Right ventricle myocardium superior (tissue), 1 donor: Measurements from ENCODE around the gene SMAD2. TPM values are rescaled to one million over a fixed set of nuclear protein-coding genes. Genes with fewer than 3 reads are reported as not detected.
"Not testable (repeated sequence)": the region's sequence is repeated elsewhere in the genome, so short reads cannot be mapped to it uniquely, and the experiment has no call there.

Experiments
- ATAC-seq: fragments of 200-7000 bp; cut with Tn5 transposase; one replicate; pipeline ENCODE4 v1.9.1; 2020; ENCODE audit warnings: mild to moderate bottlenecking; ENCODE audit not compliant: poor library complexity
- DNase-seq: peaks from one replicate; pipeline ENCODE4 v3.0.0-alpha.2; 2020
- intact Hi-C: fragments of 100-400 bp; cut with DNase I; formaldehyde crosslinking; loops from one replicate; pipeline ENCODE4 v1.11.2; 2022
- total RNA-seq: library from RNA; stranded (reverse); fragmentation: NEBNext Ultra II Directional; extraction: Animal tissue kit (Norgen Biotek cat#: 25700); gene quantifications from one replicate; pipeline ENCODE4 v1.2.1, GENCODE V29; 2021
- donor health status: DM: no; HTN: yes; CAD: no; lungs with severe emphysema.

The SMAD2 gene
- total RNA-seq, 1 donor from 2014 or later, result 68.1 TPM

DNA sequence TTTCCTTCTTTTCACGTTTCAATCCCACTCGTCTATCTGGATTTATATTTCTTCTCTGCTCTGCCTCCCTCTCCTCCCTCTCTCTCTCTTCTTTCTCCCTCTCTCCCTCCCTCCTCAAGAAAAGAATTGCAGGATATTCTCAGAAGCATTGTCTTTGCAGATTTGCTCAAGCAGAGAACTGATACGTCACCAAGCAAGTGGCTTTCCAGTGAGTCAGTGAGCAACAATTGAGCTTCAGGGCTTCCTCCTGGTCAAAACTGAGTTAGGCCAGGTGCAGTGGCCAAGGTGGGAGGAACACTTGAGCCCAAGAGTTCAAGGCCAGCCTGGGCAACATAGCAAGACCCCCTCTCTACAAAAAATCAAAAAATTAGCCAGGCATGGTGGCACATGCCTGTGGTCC, 151.1 kb downstream of the SMAD2 start:
- DNase-seq (no peak), ATAC-seq (no peak)
- intact Hi-C loops, result loop anchor here (10.0 kb wide), 1 partner anchor 65 kb away; no protein-coding TSS in a partner anchor

- intact Hi-C loops, result loop anchor here (10.0 kb wide), 1 partner anchor 67 kb away; no protein-coding TSS in a partner anchor
- no peak for ATAC-seq
- no peak for DNase-seq
Measured at GRCh38 chr18:47777626-47778025, 152.8 kb downstream of the SMAD2 start.

DNA sequence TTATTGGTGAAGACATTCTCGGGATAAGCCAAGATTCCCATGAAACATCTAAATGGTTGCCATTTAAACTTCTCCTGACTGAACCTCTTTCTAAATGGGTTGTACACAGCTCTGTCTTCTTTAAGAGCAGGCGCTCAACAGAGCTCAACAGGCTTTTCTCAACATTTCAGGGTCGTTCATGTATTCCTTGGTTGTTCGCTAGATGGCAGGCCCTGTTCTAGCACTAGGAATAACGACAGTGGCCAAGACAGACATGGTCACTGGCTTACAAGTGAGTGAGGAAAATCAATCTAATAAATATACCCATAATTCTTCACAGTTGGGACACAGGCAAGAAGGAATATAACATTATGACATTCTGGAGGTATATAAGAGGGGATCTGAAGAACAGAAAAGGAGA, 154.5 kb downstream of the SMAD2 start:
- intact Hi-C loops, result loop anchor here (10.0 kb wide), 1 partner anchor 69 kb away; no protein-coding TSS in a partner anchor
- ATAC-seq, result no peak
- DNase-seq, result no peak

DNA sequence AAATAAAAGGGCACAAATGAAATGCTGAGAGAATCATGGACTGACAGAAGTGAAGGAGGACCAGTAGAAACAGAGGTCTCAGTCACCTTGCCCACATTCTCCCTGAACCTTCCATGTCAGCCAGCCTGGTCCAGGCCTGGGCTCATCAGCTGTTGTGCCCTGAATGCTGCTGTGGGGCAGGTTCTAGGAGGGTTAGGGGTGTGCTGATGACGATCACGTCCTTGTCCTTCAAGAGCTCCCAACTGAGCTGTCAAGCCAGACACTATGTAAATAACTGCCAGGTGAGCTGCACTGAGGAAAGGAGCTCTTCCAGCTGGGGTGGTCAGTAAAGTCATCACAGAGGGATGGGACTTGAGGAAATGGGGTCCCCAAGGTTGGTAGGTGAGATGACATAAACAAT, 156.5 kb downstream of the SMAD2 start:
- ATAC-seq, result no peak
- no peak for DNase-seq
- intact Hi-C loops, result loop anchor here (2.0 to 10.0 kb wide), 2 partner anchors 71 to 247 kb away; no protein-coding TSS in a partner anchor

GRCh38 chr18:47772374-47773248, 157.8 kb downstream of the SMAD2 start:
- intact Hi-C loops, result loop anchor here (2.0 to 10.0 kb wide), 2 partner anchors 72 to 248 kb away; no protein-coding TSS in a partner anchor
- ATAC-seq, result peak; percentile 80
- DNase-seq, result peak; percentile 71

DNA sequence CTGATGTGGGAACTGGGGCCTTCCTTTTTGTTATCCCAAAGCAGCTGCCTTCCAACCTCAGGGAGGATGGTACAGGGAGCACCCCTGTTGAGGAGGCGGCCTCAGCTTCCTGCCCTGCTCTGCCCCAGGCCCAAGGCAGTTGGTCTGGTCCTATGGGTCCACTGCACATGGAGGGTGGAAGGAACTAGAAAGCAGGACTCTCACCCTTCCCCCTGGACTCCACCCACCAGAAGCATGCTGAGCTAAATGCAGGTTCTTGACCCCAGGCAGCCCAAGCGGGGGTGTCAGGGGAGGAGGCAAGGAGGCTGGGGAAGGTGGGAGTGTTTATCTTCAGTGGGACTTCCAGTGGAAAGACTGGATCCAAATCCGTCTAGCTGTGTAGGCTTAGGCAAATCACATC, 158.5 kb downstream of the SMAD2 start:
- ATAC-seq, result no peak
- DNase-seq, result no peak
- intact Hi-C loops, result loop anchor here (2.0 to 10.0 kb wide), 2 partner anchors 73 to 249 kb away; no protein-coding TSS in a partner anchor

- intact Hi-C loops, result no loop called here
- no peak for ATAC-seq
- DNase-seq, result no peak
Measured at GRCh38 chr18:47767699-47768098, 162.8 kb downstream of the SMAD2 start.

DNA sequence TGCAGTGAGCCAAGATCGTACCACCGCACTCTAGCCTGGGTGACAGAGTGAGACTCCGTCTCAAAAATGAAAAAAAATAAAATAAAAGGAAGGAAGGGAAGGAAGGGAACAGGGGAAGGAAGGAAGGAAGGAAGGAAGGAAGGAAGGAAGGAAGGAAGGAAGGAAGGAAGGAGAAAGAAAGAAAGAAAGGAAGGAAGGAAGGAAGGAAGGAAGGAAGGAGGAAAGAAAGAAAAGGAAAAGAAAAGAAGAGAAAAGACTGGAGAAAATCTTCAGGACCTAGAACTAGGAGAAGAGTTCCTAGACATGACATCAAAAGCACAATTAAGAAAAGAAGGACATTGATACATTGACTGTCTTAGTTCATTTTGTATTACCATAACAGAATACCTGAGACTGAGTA, 163.3 kb downstream of the SMAD2 start:
- ATAC-seq, DNase-seq, intact Hi-C loops: not testable (repeated sequence)
